ENCODE results near the gene CCDC85B.
A peak's percentile ranks its signal among the peaks of the same experiment; 100 is the strongest.

Gene CCDC85B

GRCh38 chr11:65857853-65858680 lies 32.4 kb upstream of the CCDC85B start, which contains the start of gene CFL1:
CFL1 (minus strand) TSS chr11:65858180; CDS start chr11:65858099, 81 bp downstream.
- peak; percentile 99 for DNase-seq

GRCh38 chr11:65858681-65859087 lies 31.8 kb upstream of the CCDC85B start:
- DNase-seq: no peak

- DNase-seq: peak; percentile 99
Observed at GRCh38 chr11:65859095-65859811, 31.2 kb upstream of the CCDC85B start.

- peak; percentile 86 for DNase-seq
Observed at GRCh38 chr11:65859812-65860277, 30.6 kb upstream of the CCDC85B start.

- peak; percentile 99 for DNase-seq
Observed at GRCh38 chr11:65860278-65861164, 30.0 kb upstream of the CCDC85B start, which contains the start of gene MUS81. MUS81 (plus strand) TSS chr11:65860433; CDS start chr11:65860754, 321 bp downstream.

GRCh38 chr11:65861165-65861505 lies 29.3 kb upstream of the CCDC85B start:
- no peak for DNase-seq

GRCh38 chr11:65861533-65862183 lies 28.8 kb upstream of the CCDC85B start:
- no peak for DNase-seq

- no peak for DNase-seq
Observed at GRCh38 chr11:65862191-65862735, 28.2 kb upstream of the CCDC85B start.

GRCh38 chr11:65862941-65863888 lies 27.3 kb upstream of the CCDC85B start:
- no peak for DNase-seq

GRCh38 chr11:65863889-65864705 lies 26.4 kb upstream of the CCDC85B start:
- DNase-seq: no peak

- no peak for DNase-seq
Observed at GRCh38 chr11:65864706-65865471, 25.6 kb upstream of the CCDC85B start.

- DNase-seq: no peak
Observed at GRCh38 chr11:65865550-65866172, 24.8 kb upstream of the CCDC85B start.

- DNase-seq: no peak
Observed at GRCh38 chr11:65866509-65867283, 23.8 kb upstream of the CCDC85B start.

GRCh38 chr11:65867284-65868071 lies 23.0 kb upstream of the CCDC85B start:
- DNase-seq: no peak

GRCh38 chr11:65868076-65868667 lies 22.3 kb upstream of the CCDC85B start:
- no peak for DNase-seq

- DNase-seq: no peak
Observed at GRCh38 chr11:65868907-65869306, 21.6 kb upstream of the CCDC85B start.
